NCI-H69 (cell line): Measurements from ENCODE around the gene KRT25.

Experiments used
- DNase-seq: peaks from one replicate; lab custom pipeline; 2025; lab: John Stamatoyannopoulos, UW

Gene KRT25, protein sequence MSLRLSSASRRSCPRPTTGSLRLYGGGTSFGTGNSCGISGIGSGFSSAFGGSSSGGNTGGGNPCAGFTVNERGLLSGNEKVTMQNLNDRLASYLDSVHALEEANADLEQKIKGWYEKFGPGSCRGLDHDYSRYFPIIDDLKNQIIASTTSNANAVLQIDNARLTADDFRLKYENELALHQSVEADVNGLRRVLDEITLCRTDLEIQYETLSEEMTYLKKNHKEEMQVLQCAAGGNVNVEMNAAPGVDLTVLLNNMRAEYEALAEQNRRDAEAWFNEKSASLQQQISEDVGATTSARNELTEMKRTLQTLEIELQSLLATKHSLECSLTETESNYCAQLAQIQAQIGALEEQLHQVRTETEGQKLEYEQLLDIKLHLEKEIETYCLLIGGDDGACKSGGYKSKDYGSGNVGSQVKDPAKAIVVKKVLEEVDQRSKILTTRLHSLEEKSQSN

DNA sequence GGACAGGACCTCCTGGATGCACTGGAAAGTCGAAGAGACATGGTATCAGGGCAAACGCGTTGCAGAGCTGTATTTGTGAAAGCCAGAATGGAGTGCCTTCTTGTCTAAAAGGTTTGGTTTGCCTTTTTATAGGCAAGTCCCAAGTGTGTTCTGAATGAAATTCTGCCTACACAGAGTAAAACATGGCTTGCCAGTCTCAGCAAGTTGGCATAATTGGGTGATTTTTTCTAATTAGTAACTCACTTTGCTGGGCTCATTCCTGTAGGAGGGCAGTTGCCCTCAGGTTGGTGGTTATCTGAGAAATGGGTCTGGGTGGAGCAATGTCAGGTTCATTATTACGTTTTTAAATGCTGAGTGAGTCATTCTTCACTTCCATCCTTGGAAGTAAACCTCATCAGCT lies at the start of gene KRT25:
TSS of gene KRT25 (minus strand) at position 101 of the 400 bp plus-strand sequence. CDS start at position 41, 60 bp downstream.
- DNase-seq: no peak

- peak; percentile 91 for DNase-seq
Observed at GRCh38 chr17:40803617-40804082, 48.5 kb upstream of the KRT25 start.

GRCh38 chr17:40801157-40801556 lies 46.0 kb upstream of the KRT25 start:
- no peak for DNase-seq

- no peak for DNase-seq
Observed at GRCh38 chr17:40800381-40800780, 45.2 kb upstream of the KRT25 start.

DNA sequence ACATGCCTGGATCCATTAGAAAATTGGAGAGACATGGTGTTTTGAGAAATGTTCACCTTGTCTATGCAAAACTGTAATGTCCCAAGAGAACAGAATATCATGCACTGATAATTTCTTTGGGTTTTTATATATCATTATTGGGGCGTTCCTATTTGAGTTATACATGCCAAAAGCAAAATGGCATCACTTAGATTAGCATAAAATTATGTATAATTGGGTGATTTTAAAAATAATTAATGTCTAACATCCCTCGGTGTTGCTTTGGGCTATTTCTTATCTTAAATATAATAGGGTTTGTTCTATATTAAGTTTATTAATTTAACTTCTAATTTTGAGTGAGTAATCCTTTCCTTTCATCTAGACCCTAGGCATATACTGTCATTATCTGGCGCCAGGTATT lies 44.7 kb upstream of the KRT25 start, which contains the start of gene KRT28:
TSS of gene KRT28 (minus strand) at position 101 of the 400 bp plus-strand sequence. CDS start at position 35, 66 bp downstream.
- no peak for DNase-seq

DNA sequence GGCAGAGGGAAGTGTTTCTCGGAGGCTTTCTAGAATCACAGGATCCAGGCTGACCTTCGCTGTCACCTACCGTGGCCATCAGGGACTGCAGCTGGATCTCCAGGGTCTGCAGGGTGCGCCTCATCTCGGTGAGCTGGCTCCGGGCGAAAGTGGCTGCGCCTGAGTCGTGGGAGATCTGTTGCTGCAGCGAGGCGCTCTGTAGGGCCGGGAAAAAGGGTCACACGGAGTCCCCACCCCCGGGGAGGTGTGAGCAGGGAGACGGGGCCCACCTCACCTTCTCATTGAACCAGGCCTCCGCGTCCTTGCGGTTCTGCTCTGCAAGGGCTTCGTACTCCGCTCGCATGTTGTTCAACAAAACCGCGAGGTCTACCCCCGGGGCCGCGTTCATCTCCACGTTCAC lies 41.7 kb upstream of the KRT25 start:
- no peak for DNase-seq

GRCh38 chr17:40795019-40795667 lies 40.0 kb upstream of the KRT25 start:
- DNase-seq: no peak

- peak; percentile 28 for DNase-seq
Observed at GRCh38 chr17:40794466-40794865, 39.3 kb upstream of the KRT25 start.

DNA sequence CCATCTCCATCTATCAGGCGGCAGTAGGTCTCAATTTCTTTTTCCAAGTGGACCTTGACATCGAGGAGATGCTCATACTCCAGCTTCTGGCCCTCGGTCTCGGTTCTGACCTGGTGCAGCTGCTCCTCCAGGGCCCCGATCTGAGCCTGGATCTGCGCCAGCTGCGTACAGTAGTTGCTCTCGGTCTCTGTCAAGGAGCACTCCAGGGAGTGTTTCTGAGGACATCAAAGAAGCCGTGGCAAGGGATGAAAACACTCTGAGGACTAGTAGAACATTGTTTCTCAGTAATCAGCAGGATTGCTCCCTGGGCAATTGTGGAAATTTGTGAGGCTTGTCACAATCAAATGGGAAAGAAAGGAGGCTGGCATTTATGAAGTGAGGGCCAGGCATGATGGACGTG lies 38.7 kb upstream of the KRT25 start:
- DNase-seq: peak; percentile 20

GRCh38 chr17:40791787-40792436 lies 36.8 kb upstream of the KRT25 start:
- DNase-seq: peak; percentile 34

DNA sequence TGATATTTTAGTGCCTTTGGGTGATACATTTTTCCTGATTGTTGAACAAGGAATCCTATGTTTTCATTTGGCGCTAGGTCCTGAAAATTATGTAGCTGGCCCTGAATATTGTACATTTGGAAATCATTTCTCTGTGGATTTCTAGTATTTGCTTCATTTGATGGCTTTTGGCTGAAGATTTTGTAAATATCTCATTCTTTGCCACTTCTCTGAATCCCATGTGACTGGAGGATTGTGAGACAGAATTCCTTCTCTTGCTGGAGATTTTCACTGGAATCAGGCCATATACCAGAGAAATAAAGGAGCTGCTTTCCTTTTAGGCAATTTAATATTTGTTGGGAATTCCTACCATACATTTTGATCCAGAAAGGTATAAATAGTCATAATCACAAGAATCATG lies 36.0 kb upstream of the KRT25 start:
- DNase-seq: no peak

DNA sequence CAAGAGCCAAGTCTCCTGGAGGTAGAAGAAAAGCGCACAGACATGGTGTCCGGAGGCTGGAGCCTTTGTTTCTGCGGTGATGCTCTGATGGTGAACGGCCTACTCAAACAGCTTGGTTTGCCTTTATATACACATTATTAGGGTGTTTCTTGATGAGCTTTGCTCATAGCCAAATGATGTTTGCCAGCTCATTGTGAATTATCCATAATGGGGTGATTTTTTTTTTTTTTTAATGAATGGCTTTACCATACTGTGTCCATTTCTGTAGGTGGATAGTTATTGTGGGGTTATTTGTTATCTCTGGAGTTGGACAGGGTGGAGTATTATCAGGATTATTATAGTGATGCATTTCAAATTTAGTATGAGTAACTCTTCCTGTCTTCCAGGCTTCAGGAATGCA lies 27.3 kb upstream of the KRT25 start, which contains the start of gene KRT27:
TSS of gene KRT27 (minus strand) at position 101 of the 400 bp plus-strand sequence. CDS start at position 44, 57 bp downstream.
- DNase-seq: no peak

- peak; percentile 53 for DNase-seq
Observed at GRCh38 chr17:40779181-40779909, 24.2 kb upstream of the KRT25 start.

- peak; percentile 10 for DNase-seq
Observed at GRCh38 chr17:40778461-40778860, 23.3 kb upstream of the KRT25 start.

- no peak for DNase-seq
Observed at GRCh38 chr17:40777971-40778370, 22.8 kb upstream of the KRT25 start.

GRCh38 chr17:40777459-40777858 lies 22.3 kb upstream of the KRT25 start:
- peak; percentile 35 for DNase-seq

- DNase-seq: no peak
Observed at GRCh38 chr17:40775945-40776344, 20.8 kb upstream of the KRT25 start.

- DNase-seq: no peak
Observed at GRCh38 chr17:40772101-40772500, 17.0 kb upstream of the KRT25 start, which contains the start of gene KRT26. KRT26 (minus strand) TSS chr17:40772201; CDS start chr17:40772113, 88 bp downstream.

- DNase-seq: no peak
Observed at GRCh38 chr17:40765657-40766056, 10.5 kb upstream of the KRT25 start.

DNA sequence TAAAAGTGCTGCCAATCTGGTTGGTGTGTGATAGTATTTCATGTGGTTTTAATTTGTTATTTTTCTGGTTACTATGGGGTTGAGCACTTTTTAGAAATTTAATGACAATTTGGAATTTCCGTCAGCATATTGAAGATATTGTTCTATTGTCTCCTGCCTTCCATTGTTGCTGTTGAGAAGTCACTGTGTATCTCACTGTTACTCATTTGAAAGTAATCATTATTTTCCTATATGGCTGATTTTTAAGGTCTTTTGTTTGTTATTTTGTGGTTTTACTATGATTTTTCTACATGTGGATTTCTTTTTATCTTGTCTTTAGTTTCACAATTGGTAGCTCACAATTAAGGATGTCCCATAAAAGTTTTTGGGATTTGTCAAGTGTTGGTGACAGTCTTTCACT lies 8.6 kb upstream of the KRT25 start:
- no peak for DNase-seq
